Stimulated activated CD4-positive, alpha-beta T cell treated with anti-CD3 and anti-CD28 coated beads, Interleukin-4, amount 100 ng/mL, for 4 hours (primary cell): Measurements from ENCODE around the gene PIK3R3.
"Not testable (repeated sequence)": the region's sequence is repeated elsewhere in the genome, so short reads cannot be mapped to it uniquely, and the experiment has no call there.

Source experiments
- DNase-seq, 2 experiments: peaks; one replicate each; pipeline ENCODE4 v3.0.0-alpha.2; 2020

The PIK3R3 gene

GRCh38 chr1:46062651-46063319 is 69.6 kb downstream of the PIK3R3 start:
- DNase-seq = peak; percentile 15 to 30

DNA sequence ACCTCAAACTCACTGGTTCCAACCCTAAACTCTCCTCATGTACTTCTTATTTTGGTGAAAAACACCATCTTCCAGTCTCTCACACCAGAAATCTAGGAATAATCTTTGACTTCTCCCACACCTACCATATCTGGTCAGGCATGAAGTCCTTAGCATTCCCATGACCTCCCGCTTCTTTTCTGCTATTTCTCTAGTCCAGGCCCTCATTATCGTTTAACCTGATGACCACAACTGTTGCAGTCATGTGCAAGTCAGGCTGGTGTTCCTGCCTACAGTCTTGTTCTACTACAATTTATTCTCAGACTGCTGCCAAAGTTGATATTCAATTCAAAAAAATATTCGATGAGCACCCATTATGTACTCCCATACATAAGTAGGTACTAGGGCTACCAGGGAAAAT is 71.3 kb downstream of the PIK3R3 start:
- no peak for DNase-seq

DNA sequence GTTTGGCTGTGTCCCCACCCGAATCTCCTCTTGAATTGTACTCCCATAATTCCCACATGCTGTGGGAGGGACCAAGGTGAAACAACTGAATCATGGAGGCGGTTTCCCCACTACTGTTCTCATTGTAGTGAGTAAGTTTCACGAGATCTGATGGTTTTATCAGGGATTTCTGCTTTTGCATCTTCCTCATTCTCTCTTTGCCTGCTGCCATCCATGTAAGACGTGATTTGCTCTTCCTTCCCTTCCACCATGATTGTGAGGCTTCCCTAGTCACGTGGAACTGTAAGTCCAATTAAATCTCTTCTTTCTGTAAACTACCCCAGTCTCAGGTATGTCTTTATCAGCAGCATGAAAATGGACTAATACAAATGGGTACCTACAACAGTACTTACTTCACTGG is 73.5 kb downstream of the PIK3R3 start:
- DNase-seq = no peak

DNA sequence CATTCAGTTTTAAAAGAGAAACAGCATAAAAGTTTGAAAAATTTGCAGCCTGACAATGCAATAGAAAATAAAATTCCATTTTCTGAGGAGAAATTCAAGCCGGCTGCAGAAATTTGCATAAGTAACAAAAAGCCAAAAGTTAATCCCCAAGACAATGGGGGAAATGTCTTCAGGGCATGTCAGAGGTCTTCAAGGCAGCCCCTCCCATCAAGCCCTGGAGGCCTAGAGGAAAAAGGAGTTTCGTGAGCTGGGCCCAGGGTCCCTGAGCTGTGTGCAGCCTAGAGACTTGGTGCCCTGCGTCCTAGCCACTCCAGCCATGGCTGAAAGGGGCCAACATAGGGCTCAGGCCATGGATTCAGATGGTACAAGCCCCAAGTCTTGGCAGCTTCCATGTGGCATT is 74.6 kb downstream of the PIK3R3 start:
- no peak for DNase-seq

DNA sequence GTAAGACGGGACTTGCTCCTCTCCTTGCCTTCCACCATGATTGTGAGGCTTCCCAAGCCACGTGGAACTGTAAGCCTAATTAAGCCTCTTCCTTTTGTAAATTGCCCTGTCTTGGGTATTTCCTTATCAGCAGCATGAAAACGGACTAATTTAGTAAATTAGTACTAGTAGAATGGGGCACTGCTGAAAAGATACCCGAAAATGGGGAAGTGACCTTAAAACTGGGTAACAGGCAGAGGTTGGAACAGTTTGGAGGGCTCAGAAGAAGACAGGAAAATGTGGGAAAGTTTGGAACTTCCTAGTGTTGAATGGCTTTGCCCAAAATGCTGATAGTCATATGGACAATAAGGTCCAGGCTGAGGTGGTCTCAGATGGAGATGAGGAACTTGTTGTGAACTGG is 75.2 kb downstream of the PIK3R3 start:
- DNase-seq = not testable (repeated sequence)

DNA sequence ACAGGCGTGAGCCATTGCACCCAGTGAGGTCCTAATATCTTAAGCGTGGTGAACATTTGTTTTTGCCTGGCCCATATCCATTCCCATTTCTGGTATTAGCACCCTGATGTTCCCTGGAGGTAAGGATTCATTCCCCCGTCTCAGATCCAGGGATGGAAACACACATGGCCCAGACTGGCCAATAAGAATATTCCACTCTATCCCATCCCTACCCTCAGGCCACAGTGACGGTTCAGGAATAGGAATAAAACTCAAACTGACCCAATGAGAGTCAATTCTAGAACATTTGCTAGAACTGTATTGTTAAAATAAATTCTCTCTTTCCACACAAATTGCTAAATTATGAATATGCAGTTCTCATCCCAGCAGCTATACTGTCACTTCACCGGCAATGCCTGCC is 76.1 kb downstream of the PIK3R3 start:
- no peak for DNase-seq

- no peak for DNase-seq
These were observed 78.7 kb downstream of the PIK3R3 start for GRCh38 chr1:46053734-46054133.

DNA sequence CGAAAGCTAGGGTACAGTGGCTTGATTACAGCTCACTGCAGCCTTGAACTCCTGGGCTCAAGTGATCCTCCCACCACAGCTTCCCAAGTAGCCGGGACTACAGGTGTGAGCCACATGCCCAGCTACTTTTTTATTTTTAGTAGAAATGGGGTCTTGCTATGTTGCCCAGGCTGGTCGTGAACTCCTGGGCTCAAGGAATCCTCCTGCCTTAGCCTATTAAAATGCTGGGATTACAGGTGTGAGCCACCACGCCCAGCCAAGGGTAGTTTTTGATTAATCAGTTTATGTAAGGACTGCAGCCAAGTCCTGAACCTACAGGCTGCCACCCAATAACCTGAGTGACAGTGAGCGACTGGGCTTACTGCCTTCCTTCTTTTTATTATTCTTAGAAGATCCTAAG is 88.3 kb downstream of the PIK3R3 start:
- DNase-seq = no peak

- no peak for DNase-seq
These were observed 88.9 kb downstream of the PIK3R3 start for GRCh38 chr1:46043458-46044017.

DNA sequence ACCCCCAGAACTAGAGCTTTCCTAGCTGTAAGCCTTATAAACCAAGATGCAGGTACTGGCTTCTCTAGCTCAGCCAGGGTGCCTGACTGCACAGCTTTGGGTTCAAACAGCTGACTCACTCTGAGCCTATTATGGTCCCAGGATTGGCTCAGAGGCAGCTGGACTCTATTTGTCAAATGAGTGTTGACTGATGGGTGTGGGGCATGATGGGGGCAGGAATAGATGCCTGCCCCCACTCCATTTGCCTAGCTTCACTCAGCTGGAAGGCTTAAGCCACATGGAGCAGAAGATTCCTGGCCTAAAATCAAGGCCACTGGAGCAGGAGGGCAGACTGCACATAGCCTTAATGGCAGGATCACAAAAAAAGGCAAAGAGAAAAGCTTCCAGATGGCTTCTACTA is 90.5 kb downstream of the PIK3R3 start:
- DNase-seq = no peak

DNA sequence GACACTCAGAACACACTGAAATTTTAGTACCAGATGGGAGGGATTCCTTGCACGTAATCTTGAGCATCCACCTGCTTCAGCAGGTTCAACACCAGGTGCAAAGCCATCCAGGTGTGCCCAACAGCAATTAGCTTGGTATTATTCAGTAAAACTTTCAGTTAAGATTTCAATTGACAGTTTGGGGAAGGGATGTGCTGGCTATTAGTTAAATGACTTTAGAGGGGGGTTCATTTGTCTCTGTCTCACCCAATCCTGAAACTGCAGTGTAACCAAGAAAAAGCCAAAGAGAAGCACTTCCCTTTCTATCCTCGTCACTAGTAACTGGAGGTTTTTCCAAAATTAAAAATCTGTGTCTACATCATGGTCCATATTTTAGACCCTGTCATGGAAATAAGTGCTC is 90.9 kb downstream of the PIK3R3 start:
- DNase-seq = no peak

- no peak for DNase-seq
These were observed 92.8 kb downstream of the PIK3R3 start for GRCh38 chr1:46039571-46040052.

- DNase-seq = peak; percentile 71 to 87
These were observed 95.3 kb downstream of the PIK3R3 start for GRCh38 chr1:46036894-46037839.

- DNase-seq = no peak
These were observed 97.6 kb downstream of the PIK3R3 start for GRCh38 chr1:46034601-46035516.

DNA sequence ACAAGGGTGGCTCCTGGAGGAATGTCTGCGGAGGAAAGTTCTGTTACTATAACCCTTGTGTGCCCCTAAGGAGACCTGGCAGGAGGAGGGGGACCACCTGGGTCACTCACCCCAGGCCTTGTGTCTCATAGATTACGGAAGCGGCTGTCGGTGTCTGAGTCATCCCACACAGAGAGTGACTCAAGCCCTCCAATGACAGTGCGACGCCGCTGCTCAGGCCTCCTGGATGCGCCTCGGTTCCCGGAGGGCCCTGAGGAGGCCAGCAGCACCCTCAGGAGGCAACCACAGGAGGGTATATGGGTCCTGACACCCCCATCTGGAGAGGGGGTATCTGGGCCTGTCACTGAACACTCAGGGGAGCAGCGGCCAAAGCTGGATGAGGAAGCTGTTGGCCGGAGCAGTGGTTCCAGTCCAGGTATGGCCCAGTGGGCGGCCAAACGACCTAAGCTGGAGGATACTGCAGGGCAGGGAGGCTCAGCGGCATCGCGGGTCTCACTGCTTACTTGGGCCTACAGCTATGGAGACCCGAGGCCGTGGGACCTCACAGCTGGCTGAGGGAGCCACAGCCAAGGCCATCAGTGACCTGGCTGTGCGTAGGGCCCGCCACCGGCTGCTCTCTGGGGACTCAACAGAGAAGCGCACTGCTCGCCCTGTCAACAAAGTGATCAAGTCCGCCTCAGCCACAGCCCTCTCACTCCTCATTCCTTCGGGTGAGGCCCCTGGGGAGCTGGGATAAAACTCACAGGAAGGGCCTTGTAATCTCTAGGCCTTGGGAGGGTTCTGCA is 101.4 kb downstream of the PIK3R3 start:
- no peak for DNase-seq

GRCh38 chr1:46030074-46030870 is 102.2 kb downstream of the PIK3R3 start:
- DNase-seq = no peak

DNA sequence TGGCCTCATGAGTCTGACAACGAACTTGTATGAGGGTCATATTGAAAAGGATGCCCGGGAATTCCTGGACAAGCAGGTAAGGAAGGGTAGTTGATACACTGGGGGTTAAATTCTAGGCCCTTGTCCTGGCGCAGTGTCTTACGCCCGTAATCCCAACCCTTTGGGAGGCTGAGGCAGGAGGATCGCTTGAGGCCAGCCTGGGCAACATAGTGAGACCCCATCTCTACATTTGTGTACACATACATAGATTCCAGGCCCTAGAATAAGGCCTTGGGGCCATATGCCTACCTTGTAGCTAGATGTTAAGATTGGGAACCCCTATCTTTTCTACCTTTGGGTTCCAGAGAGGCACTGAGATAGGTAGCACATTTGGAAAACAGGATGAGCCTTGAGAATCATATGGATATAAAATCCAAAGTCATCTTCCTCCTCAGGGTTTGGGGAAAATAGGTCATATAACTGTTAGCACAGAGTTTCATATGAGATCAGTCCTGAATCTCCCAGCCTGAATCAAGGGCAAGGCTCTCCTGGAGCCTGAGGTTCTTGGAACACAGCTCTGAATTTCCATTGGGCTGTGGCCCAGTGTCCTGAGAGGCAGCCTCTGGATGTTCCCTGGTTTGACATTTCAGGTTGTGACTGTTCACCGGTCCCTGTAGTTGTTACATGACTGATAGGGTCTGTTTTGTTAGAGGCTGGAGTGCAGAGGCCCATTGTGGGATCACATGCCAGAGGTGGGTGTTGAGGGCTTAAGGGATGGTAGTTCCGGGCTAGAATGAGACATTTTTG is 104.4 kb downstream of the PIK3R3 start:
- no peak for DNase-seq

GRCh38 chr1:46026531-46026930 is 105.9 kb downstream of the PIK3R3 start:
- no peak for DNase-seq

DNA sequence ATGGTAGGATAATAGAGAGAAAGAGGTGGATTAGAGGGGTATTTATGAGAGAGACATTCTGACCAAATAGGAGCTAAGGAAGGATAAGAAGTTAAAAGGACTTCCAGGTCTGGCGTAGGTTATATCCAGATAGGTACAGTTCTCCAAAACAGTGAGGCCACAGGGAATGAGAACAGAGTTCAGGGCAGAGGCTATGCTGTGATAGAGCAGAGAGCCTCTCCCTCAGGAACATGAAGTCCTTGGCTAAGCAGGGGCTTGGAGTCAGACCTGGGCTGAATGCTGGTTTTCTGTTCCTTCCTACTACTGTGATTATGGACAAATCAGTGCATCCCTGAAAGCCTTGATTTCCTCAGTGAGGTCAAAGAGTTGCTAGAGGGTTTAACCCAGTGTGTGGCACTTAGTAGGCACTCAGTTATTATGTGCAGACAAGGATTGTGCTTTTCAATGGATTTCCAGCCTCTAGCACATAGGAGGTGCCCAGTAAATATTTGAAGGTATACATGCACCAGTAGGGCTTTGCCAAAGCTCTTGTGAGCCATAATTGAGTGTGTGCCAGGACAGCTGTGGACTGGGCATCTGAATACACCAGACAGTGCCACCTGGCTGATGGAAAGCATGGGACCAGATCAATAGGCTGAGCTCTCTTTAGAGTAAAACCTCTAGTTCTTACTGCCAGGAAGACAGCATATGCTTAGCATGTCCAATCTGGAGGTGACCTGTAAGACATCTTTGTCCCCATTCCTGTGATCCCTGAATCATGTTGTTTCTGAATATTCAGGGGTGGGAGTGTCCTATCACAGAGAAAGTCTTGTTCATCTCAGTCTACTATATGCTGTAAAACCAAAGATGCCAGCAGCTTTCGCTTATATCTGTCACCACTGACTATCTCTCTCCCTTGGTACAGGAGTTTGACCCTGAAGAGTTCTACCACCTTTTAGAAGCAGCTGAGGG is 111.1 kb downstream of the PIK3R3 start:
- DNase-seq = no peak
